Measurements from ENCODE around the gene CDK14.
A peak's percentile ranks its signal among the peaks of the same experiment; 100 is the strongest.

Gene CDK14

GRCh38 chr7:90655566-90655965 lies 59.4 kb downstream of the CDK14 start:
- no peak overlapping the region for H3K9ac ChIP-seq (ENCODE audit: insufficient read length)
- peak overlapping the region; percentile 80 for H3K27ac ChIP-seq
- no peaks in the 10 kb centered on the region; the same call in 1 of the 2 replicates for H3K9me3 ChIP-seq (ENCODE audit: low read depth, low read length)
- no peak for TF ChIP-seq FOXP2 (optimal IDR thresholded peaks at IDR 0.05; ENCODE audit: control extremely low read depth, extremely low read length, insufficient read depth)
- no peak; the same call in 1 of the 2 replicates for TF ChIP-seq POLR2AphosphoS5 (IDR thresholded peaks at IDR 0.05; ENCODE audit: borderline replicate concordance, low read depth, low read length)
- TF ChIP-seq EZH2 (IDR thresholded peaks at IDR 0.05): no peak
- H3K36me3 ChIP-seq (ENCODE audit: insufficient read depth, low read length): peaks cover 9% of the 10 kb centered on the region
- peak; percentile 16 for DNase-seq (ENCODE audit: low read depth, low spot score)
- H3K4me3 ChIP-seq: no peak overlapping the region

DNA sequence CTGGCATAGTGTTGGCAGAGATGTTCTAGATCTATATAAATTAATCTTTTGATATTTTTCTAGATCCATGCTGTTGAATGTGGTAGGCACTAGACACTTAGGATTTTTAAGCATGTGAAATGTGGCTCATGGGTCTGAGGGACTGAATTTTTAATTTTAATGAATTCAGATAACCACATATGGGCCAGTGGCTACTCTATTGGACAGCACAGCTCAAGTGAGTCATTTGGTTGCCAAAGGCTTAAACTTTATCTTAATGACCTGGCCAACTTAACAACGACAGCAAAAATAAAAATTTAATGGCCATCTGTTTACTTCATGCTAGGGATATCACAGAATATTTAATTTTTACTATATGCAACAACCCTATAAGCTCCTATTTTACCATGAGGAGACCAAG lies 61.4 kb downstream of the CDK14 start:
- no peak for DNase-seq (ENCODE audit: low read depth, low spot score)
- Histone ChIP-seq H3K27ac (no peak overlapping the region), H3K9me3 (ENCODE audit: low read depth, low read length) (no peaks in the 10 kb centered on the region), H3K36me3 (ENCODE audit: insufficient read depth, low read length) (peaks cover 9% of the 10 kb centered on the region), H3K9ac (ENCODE audit: insufficient read length) (no peak overlapping the region), H3K4me3 (no peak overlapping the region)
- TF ChIP-seq FOXP2 (optimal IDR thresholded peaks at IDR 0.05; ENCODE audit: control extremely low read depth, extremely low read length, insufficient read depth) (no peak), POLR2AphosphoS5 (IDR thresholded peaks at IDR 0.05; ENCODE audit: borderline replicate concordance, low read depth, low read length) (no peak), EZH2 (IDR thresholded peaks at IDR 0.05) (no peak)

DNA sequence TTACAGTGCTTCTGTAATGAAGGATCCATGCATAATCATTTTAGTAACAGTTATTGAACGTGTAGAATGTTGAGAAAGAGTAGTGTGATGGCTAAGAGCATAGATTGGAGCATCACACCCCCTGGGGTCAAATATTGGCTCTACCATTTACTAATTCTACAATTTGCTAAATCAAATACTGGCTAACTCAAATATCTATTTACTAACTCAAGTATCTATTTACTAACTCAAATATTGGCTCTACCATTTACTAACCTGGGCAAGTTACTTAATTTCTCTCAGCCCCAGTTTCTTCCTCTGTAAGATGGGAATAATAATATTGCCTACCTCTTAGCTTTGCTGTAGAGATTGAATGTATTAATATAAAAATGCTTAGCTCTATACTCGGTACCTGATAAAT lies 64.0 kb downstream of the CDK14 start:
- Histone ChIP-seq H3K9me3 (ENCODE audit: low read depth, low read length) (no peaks in the 10 kb centered on the region), H3K27ac (no peak overlapping the region), H3K36me3 (ENCODE audit: insufficient read depth, low read length) (peaks cover 4% of the 10 kb centered on the region), H3K4me3 (no peak overlapping the region), H3K9ac (ENCODE audit: insufficient read length) (no peak overlapping the region)
- DNase-seq (ENCODE audit: low read depth, low spot score): no peak
- no peak for TF ChIP-seq EZH2 (IDR thresholded peaks at IDR 0.05)
- no peak; the same call in 1 of the 2 replicates for TF ChIP-seq POLR2AphosphoS5 (IDR thresholded peaks at IDR 0.05; ENCODE audit: borderline replicate concordance, low read depth, low read length)
- no peak for TF ChIP-seq FOXP2 (optimal IDR thresholded peaks at IDR 0.05; ENCODE audit: control extremely low read depth, extremely low read length, insufficient read depth)

- TF ChIP-seq FOXP2 (optimal IDR thresholded peaks at IDR 0.05; ENCODE audit: control extremely low read depth, extremely low read length, insufficient read depth): no peak
- TF ChIP-seq EZH2 (IDR thresholded peaks at IDR 0.05): no peak
- TF ChIP-seq POLR2AphosphoS5 (IDR thresholded peaks at IDR 0.05; ENCODE audit: borderline replicate concordance, low read depth, low read length): no peak
- DNase-seq (ENCODE audit: low read depth, low spot score): no peak
- H3K9me3 ChIP-seq (ENCODE audit: low read depth, low read length): no peaks in the 10 kb centered on the region
- H3K27ac ChIP-seq: no peak overlapping the region
- H3K9ac ChIP-seq (ENCODE audit: insufficient read length): no peak overlapping the region
- H3K4me3 ChIP-seq: no peak overlapping the region
- peaks cover 3% of the 10 kb centered on the region; the same call in 1 of the 2 replicates for H3K36me3 ChIP-seq (ENCODE audit: insufficient read depth, low read length)
These were observed 64.7 kb downstream of the CDK14 start for GRCh38 chr7:90660819-90661218.

- no peak overlapping the region for H3K4me3 ChIP-seq
- no peak for DNase-seq (ENCODE audit: low read depth, low spot score)
These were observed 65.4 kb downstream of the CDK14 start for GRCh38 chr7:90661290-90662151.

GRCh38 chr7:90663176-90663575 lies 67.1 kb downstream of the CDK14 start:
- Histone ChIP-seq H3K9ac (ENCODE audit: insufficient read length) (no peak overlapping the region), H3K9me3 (ENCODE audit: low read depth, low read length) (no peaks in the 10 kb centered on the region), H3K27ac (no peak overlapping the region), H3K36me3 (ENCODE audit: insufficient read depth, low read length) (peaks cover 3% of the 10 kb centered on the region; the same call in 1 of the 2 replicates), H3K4me3 (no peak overlapping the region)
- TF ChIP-seq POLR2AphosphoS5 (IDR thresholded peaks at IDR 0.05; ENCODE audit: borderline replicate concordance, low read depth, low read length): no peak
- TF ChIP-seq FOXP2 (optimal IDR thresholded peaks at IDR 0.05; ENCODE audit: control extremely low read depth, extremely low read length, insufficient read depth): no peak
- no peak for TF ChIP-seq EZH2 (IDR thresholded peaks at IDR 0.05)
- DNase-seq (ENCODE audit: low read depth, low spot score): no peak

More at GRCh38 chr7:90661290-90662151, 65.4 kb downstream of the CDK14 start:
- no peak overlapping the region for H3K9ac ChIP-seq (ENCODE audit: insufficient read length)
- H3K36me3 ChIP-seq (ENCODE audit: insufficient read depth, low read length): peaks cover 3% of the 10 kb centered on the region; the same call in 1 of the 2 replicates
- no peaks in the 10 kb centered on the region for H3K9me3 ChIP-seq (ENCODE audit: low read depth, low read length)
- TF ChIP-seq EZH2 (IDR thresholded peaks at IDR 0.05) (no peak), FOXP2 (optimal IDR thresholded peaks at IDR 0.05; ENCODE audit: control extremely low read depth, extremely low read length, insufficient read depth) (no peak), POLR2AphosphoS5 (IDR thresholded peaks at IDR 0.05; ENCODE audit: borderline replicate concordance, low read depth, low read length) (no peak)
- H3K27ac ChIP-seq: 0 out of 2 replicates have a peak overlapping the region, but pooled peaks have one; percentile 27

DNA sequence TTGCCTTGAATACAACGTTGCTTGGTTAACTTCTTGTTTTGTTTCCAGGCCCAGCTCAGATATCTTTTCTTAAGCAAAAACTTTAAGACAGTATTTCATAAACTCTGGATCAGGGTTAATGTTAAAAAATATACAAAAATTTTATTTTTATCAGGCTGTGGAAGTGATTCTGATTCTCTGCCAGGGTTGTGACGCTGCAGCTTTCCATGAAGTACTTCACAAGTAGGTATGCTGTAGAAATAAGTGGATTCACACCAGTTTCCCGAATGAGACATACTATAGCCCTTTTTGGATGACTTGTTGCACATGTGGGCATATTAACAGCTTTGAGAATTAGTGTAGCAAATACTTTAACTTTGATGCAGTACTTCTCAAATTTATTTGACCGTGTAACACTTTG lies 70.1 kb downstream of the CDK14 start:
- Histone ChIP-seq H3K4me3 (no peak overlapping the region), H3K9ac (ENCODE audit: insufficient read length) (no peak overlapping the region), H3K27ac (peak overlapping the region; percentile 51; the same call in 1 of the 2 replicates), H3K9me3 (ENCODE audit: low read depth, low read length) (no peaks in the 10 kb centered on the region), H3K36me3 (ENCODE audit: insufficient read depth, low read length) (no peaks in the 10 kb centered on the region)
- no peak for DNase-seq (ENCODE audit: low read depth, low spot score)
- TF ChIP-seq EZH2 (IDR thresholded peaks at IDR 0.05): no peak
- TF ChIP-seq POLR2AphosphoS5 (IDR thresholded peaks at IDR 0.05; ENCODE audit: borderline replicate concordance, low read depth, low read length): no peak
- no peak for TF ChIP-seq FOXP2 (optimal IDR thresholded peaks at IDR 0.05; ENCODE audit: control extremely low read depth, extremely low read length, insufficient read depth)

DNA sequence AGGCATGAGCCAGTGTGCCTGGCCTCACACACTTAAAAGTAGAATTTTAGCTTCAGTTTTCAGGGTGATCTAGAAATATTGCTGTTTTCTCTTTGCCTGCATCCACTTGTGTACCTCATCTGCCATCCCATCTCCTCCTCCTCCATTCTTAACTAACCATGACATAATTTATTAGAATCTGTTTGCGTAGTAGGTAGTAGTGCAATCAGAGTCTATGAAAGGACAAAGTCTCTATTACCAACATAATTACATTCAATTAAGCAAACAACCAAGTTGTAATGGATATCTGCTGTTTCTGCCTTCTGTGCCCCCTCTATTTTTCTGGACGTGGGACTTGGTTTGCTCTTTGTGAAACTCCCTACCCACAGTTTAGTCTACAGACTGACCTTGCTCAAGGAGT lies 72.9 kb downstream of the CDK14 start:
- no peak for DNase-seq (ENCODE audit: low read depth, low spot score)
- TF ChIP-seq POLR2AphosphoS5 (IDR thresholded peaks at IDR 0.05; ENCODE audit: borderline replicate concordance, low read depth, low read length) (no peak), FOXP2 (optimal IDR thresholded peaks at IDR 0.05; ENCODE audit: control extremely low read depth, extremely low read length, insufficient read depth) (no peak), EZH2 (IDR thresholded peaks at IDR 0.05) (no peak)
- no peaks in the 10 kb centered on the region for H3K9me3 ChIP-seq (ENCODE audit: low read depth, low read length)

More for the DNA sequence above, 72.9 kb downstream of the CDK14 start:
- no peak overlapping the region for H3K4me3 ChIP-seq
- H3K36me3 ChIP-seq (ENCODE audit: insufficient read depth, low read length): no peaks in the 10 kb centered on the region
- H3K27ac ChIP-seq: no peak overlapping the region
- no peak overlapping the region for H3K9ac ChIP-seq (ENCODE audit: insufficient read length)

All from SK-N-MC (cell line).